Stimulated activated naive B cell treated with anti-CD40 and anti-IgM and Interleukin-4, amounts not matched to agents 10 μg/mL and 1 μg/mL and 100 μg/mL, for 72 hours (primary cell): Measurements from ENCODE around the gene C12orf76.
"Not testable (repeated sequence)": the region's sequence is repeated elsewhere in the genome, so short reads cannot be mapped to it uniquely, and the experiment has no call there.

Experiments used
- ATAC-seq, 2 donors: fragments of 150-1000 bp; cut with Tn5 transposase; replicated peaks; 2 replicates each; pipeline ENCODE4 v1.10.0; 2021; ENCODE audit warnings: moderate library complexity in 1 of 2
- DNase-seq: peaks from one replicate; pipeline ENCODE4 v3.0.0; 2021
- H3K27ac Mint-ChIP-seq: one replicate; pipeline ENCODE4 v1.8.0; 2022; ENCODE audit warnings: mild to moderate bottlenecking, mixed read lengths
- H3K27me3 Mint-ChIP-seq, 2 donors: one replicate each; pipeline ENCODE4 v1.8.0; 2022; ENCODE audit warnings: mixed read lengths in 2 of 2
- H3K36me3 Mint-ChIP-seq, 2 donors: one replicate each; pipeline ENCODE4 v1.8.0; 2022; ENCODE audit warnings: mixed read lengths in 2 of 2, mild to moderate bottlenecking in 1 of 2
- H3K4me1 Mint-ChIP-seq, 2 donors: one replicate each; pipeline ENCODE4 v1.8.0; 2022; ENCODE audit warnings: mixed read lengths in 2 of 2, mild to moderate bottlenecking in 1 of 2
- H3K4me3 Mint-ChIP-seq, 2 donors: one replicate each; pipeline ENCODE4 v1.8.0; 2022; ENCODE audit warnings: mild to moderate bottlenecking in 2 of 2, mixed read lengths in 2 of 2, moderate library complexity in 1 of 2
- H3K9me3 Mint-ChIP-seq, 2 donors: one replicate each; pipeline ENCODE4 v1.8.0; 2022; ENCODE audit warnings: mixed read lengths in 2 of 2, mild to moderate bottlenecking in 1 of 2

Gene C12orf76

GRCh38 chr12:110023059-110023980 lies 25.0 kb downstream of the C12orf76 start:
- ATAC-seq = no peak
- H3K9me3 Mint-ChIP-seq = no peaks in the 10 kb centered on the region
- H3K4me1 Mint-ChIP-seq = peaks cover 10% of the 10 kb centered on the region in 2 donors
- DNase-seq = no peak
- H3K27me3 Mint-ChIP-seq = no peaks in the 10 kb centered on the region
- H3K4me3 Mint-ChIP-seq = no peak overlapping the region
- peaks cover 46 to 66% of the 10 kb centered on the region in 2 donors for H3K36me3 Mint-ChIP-seq
- peak overlapping the region; percentile 79 for H3K27ac Mint-ChIP-seq

- Mint-ChIP-seq H3K27me3 (no peaks in the 10 kb centered on the region), H3K4me1 (peaks cover 10% of the 10 kb centered on the region in 2 donors), H3K27ac (no peak overlapping the region), H3K4me3 (no peak overlapping the region), H3K9me3 (no peaks in the 10 kb centered on the region), H3K36me3 (peaks cover 53 to 56% of the 10 kb centered on the region in 2 donors)
- DNase-seq = no peak
- ATAC-seq = no peak
These were observed 27.4 kb downstream of the C12orf76 start for GRCh38 chr12:110020956-110021355.

- H3K27me3 Mint-ChIP-seq = no peaks in the 10 kb centered on the region
- peak overlapping the region in 1 of 2 donors; percentile 68 for H3K4me3 Mint-ChIP-seq
- no peaks in the 10 kb centered on the region for H3K9me3 Mint-ChIP-seq
- H3K27ac Mint-ChIP-seq = peak overlapping the region; percentile 79
- H3K4me1 Mint-ChIP-seq = peaks cover 30 to 47% of the 10 kb centered on the region in 2 donors
- peak in 1 of 2 donors; percentile 32 for ATAC-seq
- H3K36me3 Mint-ChIP-seq = peaks cover 43 to 56% of the 10 kb centered on the region in 2 donors
- no peak for DNase-seq
These were observed 33.2 kb downstream of the C12orf76 start for GRCh38 chr12:110015132-110015531.

- Mint-ChIP-seq H3K27me3 (no peaks in the 10 kb centered on the region), H3K4me1 (peaks cover 39 to 68% of the 10 kb centered on the region in 2 donors), H3K36me3 (peaks cover 38 to 51% of the 10 kb centered on the region in 2 donors), H3K27ac (peak overlapping the region; percentile 97), H3K9me3 (peaks cover 4 to 8% of the 10 kb centered on the region in 2 donors), H3K4me3 (peak overlapping the region; percentile 59 to 75)
- ATAC-seq = no peak
- DNase-seq = no peak
These were observed 35.7 kb downstream of the C12orf76 start for GRCh38 chr12:110012659-110013058.

- Mint-ChIP-seq H3K27ac (peak overlapping the region; percentile 97), H3K4me1 (peaks cover 39 to 69% of the 10 kb centered on the region in 2 donors), H3K27me3 (no peaks in the 10 kb centered on the region), H3K36me3 (peaks cover 37 to 54% of the 10 kb centered on the region in 2 donors), H3K4me3 (peak overlapping the region; percentile 59 to 75), H3K9me3 (peaks cover 4 to 8% of the 10 kb centered on the region in 2 donors)
- peak; percentile 79 for DNase-seq
- ATAC-seq = peak; percentile 94 to 96
These were observed 36.2 kb downstream of the C12orf76 start for GRCh38 chr12:110012137-110012536.

- Mint-ChIP-seq H3K4me3 (peak overlapping the region; percentile 59 to 75), H3K27me3 (no peaks in the 10 kb centered on the region), H3K9me3 (peaks cover 4 to 8% of the 10 kb centered on the region in 2 donors), H3K36me3 (peaks cover 40 to 62% of the 10 kb centered on the region in 2 donors), H3K27ac (peak overlapping the region; percentile 97), H3K4me1 (peaks cover 41 to 80% of the 10 kb centered on the region in 2 donors)
- ATAC-seq = peak; percentile 60 to 64
- DNase-seq = no peak
These were observed 37.2 kb downstream of the C12orf76 start for GRCh38 chr12:110010853-110011723.

- peak overlapping the region; percentile 76 for H3K27ac Mint-ChIP-seq
- ATAC-seq, H3K9me3 Mint-ChIP-seq, H3K27me3 Mint-ChIP-seq, DNase-seq: not testable (repeated sequence)
- H3K4me3 Mint-ChIP-seq = peak overlapping the region; percentile 55 to 62
- H3K36me3 Mint-ChIP-seq = peaks cover 33 to 56% of the 10 kb centered on the region in 2 donors
- H3K4me1 Mint-ChIP-seq = peaks cover 40 to 88% of the 10 kb centered on the region in 2 donors
These were observed 39.5 kb downstream of the C12orf76 start for GRCh38 chr12:110008681-110009398.

GRCh38 chr12:110007881-110008280 lies 40.4 kb downstream of the C12orf76 start:
- Mint-ChIP-seq H3K4me1 (peaks cover 45 to 92% of the 10 kb centered on the region in 2 donors), H3K9me3 (peaks cover 4 to 8% of the 10 kb centered on the region in 2 donors), H3K27me3 (no peaks in the 10 kb centered on the region), H3K36me3 (peaks cover 37 to 57% of the 10 kb centered on the region in 2 donors), H3K27ac (peak overlapping the region; percentile 76), H3K4me3 (peak overlapping the region; percentile 26 to 56)
- no peak for DNase-seq
- ATAC-seq = no peak

- Mint-ChIP-seq H3K4me1 (peaks cover 35 to 88% of the 10 kb centered on the region in 2 donors), H3K4me3 (no peak overlapping the region), H3K27me3 (no peaks in the 10 kb centered on the region), H3K9me3 (peaks cover 4 to 8% of the 10 kb centered on the region in 2 donors), H3K27ac (no peak overlapping the region), H3K36me3 (peaks cover 26 to 48% of the 10 kb centered on the region in 2 donors)
- no peak for ATAC-seq
- no peak for DNase-seq
These were observed 42.2 kb downstream of the C12orf76 start for GRCh38 chr12:110006115-110006514.

GRCh38 chr12:110005319-110005973 lies 42.9 kb downstream of the C12orf76 start:
- peak; percentile 48 to 57 for ATAC-seq
- Mint-ChIP-seq H3K27me3 (no peaks in the 10 kb centered on the region), H3K9me3 (peaks cover 4 to 8% of the 10 kb centered on the region in 2 donors), H3K36me3 (peaks cover 26 to 47% of the 10 kb centered on the region in 2 donors), H3K4me1 (peaks cover 30 to 85% of the 10 kb centered on the region in 2 donors), H3K4me3 (peak overlapping the region; percentile 70 to 71), H3K27ac (peak overlapping the region; percentile 89)
- no peak for DNase-seq

- Mint-ChIP-seq H3K4me3 (peak overlapping the region in 1 of 2 donors; percentile 50), H3K27me3 (no peaks in the 10 kb centered on the region), H3K36me3 (peaks cover 30 to 45% of the 10 kb centered on the region in 2 donors), H3K27ac (peak overlapping the region; percentile 62), H3K4me1 (peaks cover 29 to 77% of the 10 kb centered on the region in 2 donors), H3K9me3 (peaks cover 4 to 8% of the 10 kb centered on the region in 2 donors)
- ATAC-seq (peak; percentile 86 to 90), DNase-seq (no peak)
These were observed 43.7 kb downstream of the C12orf76 start for GRCh38 chr12:110004598-110004997.

GRCh38 chr12:110002676-110003515 lies 45.4 kb downstream of the C12orf76 start:
- DNase-seq (no peak), ATAC-seq (no peak)
- peak overlapping the region; percentile 4 to 26 for H3K4me3 Mint-ChIP-seq
- H3K9me3 Mint-ChIP-seq = peaks cover under 1 to 1% of the 10 kb centered on the region in 2 donors
- peak overlapping the region; percentile 66 for H3K27ac Mint-ChIP-seq
- peaks cover 23 to 37% of the 10 kb centered on the region in 2 donors for H3K36me3 Mint-ChIP-seq
- peaks cover 30 to 73% of the 10 kb centered on the region in 2 donors for H3K4me1 Mint-ChIP-seq
- H3K27me3 Mint-ChIP-seq = no peaks in the 10 kb centered on the region
